GM12891 (cell line): ENCODE results near the gene ARHGAP21. TPM values are rescaled to one million over a fixed set of nuclear protein-coding genes. Genes with fewer than 3 reads are reported as not detected.
A peak's percentile ranks its signal among the peaks of the same experiment; 100 is the strongest.
"Not testable (repeated sequence)": the region's sequence is repeated elsewhere in the genome, so short reads cannot be mapped to it uniquely, and the experiment has no call there.

Source experiments
- DNase-seq: peaks from one replicate; pipeline ENCODE4 v3.0.0; 2011; ENCODE audit warnings: low spot score; ENCODE audit not compliant: insufficient read length
- FAIRE-seq: peaks from 2 replicates; lab custom pipeline; 2011; peaks lifted over from hg19 to GRCh38; lab: Jason Lieb, UNC
- PAX5 ChIP-seq: IDR thresholded peaks from 2 replicates; pipeline ENCODE4 v1.6.1; 2011; ENCODE audit warnings: low read length, moderate library complexity, mild to moderate bottlenecking; ENCODE audit not compliant: insufficient read depth, severe bottlenecking
- POLR2A ChIP-seq: IDR thresholded peaks from 2 replicates; pipeline ENCODE4 v1.6.1; 2011; ENCODE audit warnings: low read depth, low read length, control low read depth
- POLR2AphosphoS5 ChIP-seq: IDR thresholded peaks from 2 replicates; pipeline ENCODE4 v1.6.1; 2011; ENCODE audit warnings: low read depth, low read length, control low read depth
- POU2F2 ChIP-seq: IDR thresholded peaks from 2 replicates; pipeline ENCODE4 v1.6.1; 2011; ENCODE audit warnings: low read depth, mild to moderate bottlenecking, control low read depth, low read length, moderate library complexity
- SPI1 ChIP-seq: IDR thresholded peaks from 2 replicates; pipeline ENCODE4 v1.6.1; 2011; ENCODE audit warnings: low read depth, low read length, control low read depth
- TAF1 ChIP-seq: IDR thresholded peaks from 2 replicates; pipeline ENCODE4 v1.6.1; 2011; ENCODE audit warnings: low read depth, low read length, control low read depth
- polyA plus RNA-seq: library from polyadenylated mRNA; unstranded; fragments of >200 nt; gene quantifications from one replicate; pipeline ENCODE4 v1.2.1, GENCODE V29; 2012; ENCODE audit warnings: low read depth, missing spikeins, inconsistent platforms; ENCODE audit not compliant: missing spikeins

The ARHGAP21 gene
- polyA plus RNA-seq, result 7.2 TPM

DNA sequence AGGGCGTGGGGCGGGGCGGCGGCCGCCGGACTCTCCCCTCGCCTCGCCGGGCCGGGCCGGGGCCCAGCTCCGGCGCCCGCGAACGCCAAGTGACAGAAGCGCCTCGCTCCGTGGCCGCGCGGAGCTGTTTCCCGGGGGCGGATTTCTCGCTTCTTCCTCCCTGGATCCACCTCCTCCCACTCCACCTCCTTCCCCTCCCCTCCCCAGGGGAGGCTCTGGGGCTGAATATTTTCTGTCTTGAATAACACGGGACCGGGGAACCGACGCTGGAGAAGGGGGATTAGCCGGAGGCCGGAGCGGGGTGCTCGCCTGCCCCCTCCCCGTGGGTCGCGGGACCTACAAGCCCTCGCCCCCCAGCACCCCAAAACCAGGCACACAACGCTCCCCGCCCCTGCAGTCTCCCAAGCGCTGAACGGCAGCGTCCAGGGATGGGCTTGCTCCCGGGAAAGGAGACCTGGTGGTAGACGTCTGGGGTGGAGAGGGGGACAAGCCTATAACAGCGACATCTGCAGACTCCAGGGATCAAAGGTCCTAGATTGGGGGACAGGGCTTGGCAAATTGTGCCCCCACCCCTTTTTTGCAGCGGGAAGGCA is at the start of gene ARHGAP21:
TSS of gene ARHGAP21 (minus strand) at position 100 of the 593 bp plus-strand sequence. CDS start 1,988 bp downstream, outside the sequence.
- TF ChIP-seq TAF1 (no peak), SPI1 (no peak), POLR2A (no peak), POU2F2 (no peak), PAX5 (no peak), POLR2AphosphoS5 (no peak)
- DNase-seq (peak; percentile 39), FAIRE-seq (no peak)

DNA sequence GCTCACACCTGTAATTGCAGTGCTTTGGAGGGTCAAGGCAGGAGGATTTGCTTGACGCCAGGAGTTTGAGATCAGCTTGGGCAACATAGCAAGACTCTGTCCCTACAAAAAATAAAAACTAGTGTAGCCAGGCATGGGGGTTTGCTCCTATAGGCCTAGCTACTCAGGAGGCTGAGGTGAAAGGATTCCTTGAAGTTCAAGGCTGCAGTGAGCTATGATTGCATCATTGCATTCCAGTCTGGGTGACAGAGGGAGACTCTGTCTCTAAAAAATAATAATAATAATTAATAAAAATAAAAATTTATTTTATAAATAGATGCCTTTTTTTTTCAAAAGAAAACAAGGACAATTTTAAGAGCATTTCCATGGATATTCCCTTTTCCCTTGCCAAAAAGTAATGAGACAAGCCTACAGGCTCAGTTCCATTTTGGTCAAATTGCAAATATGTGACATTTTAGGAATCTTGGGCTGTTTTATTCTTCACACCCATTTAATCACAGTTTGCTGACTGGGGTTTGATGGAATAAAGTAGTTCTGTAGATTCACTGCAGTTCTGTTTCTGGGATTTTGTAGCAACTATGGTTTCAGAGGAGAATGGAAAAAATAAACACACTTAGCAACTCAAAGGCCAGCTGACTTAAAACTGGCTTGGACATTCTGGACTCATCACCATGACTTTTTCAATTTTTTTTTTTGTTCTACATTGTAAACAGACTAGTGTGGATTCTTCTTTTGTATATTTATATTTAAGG is 48.4 kb upstream of the ARHGAP21 start:
- DNase-seq (no peak), FAIRE-seq (no peak)
- no peak for TF ChIP-seq PAX5
- no peak for TF ChIP-seq TAF1
- no peak for TF ChIP-seq SPI1
- no peak for TF ChIP-seq POLR2AphosphoS5
- TF ChIP-seq POU2F2, result no peak
- TF ChIP-seq POLR2A, result no peak

DNA sequence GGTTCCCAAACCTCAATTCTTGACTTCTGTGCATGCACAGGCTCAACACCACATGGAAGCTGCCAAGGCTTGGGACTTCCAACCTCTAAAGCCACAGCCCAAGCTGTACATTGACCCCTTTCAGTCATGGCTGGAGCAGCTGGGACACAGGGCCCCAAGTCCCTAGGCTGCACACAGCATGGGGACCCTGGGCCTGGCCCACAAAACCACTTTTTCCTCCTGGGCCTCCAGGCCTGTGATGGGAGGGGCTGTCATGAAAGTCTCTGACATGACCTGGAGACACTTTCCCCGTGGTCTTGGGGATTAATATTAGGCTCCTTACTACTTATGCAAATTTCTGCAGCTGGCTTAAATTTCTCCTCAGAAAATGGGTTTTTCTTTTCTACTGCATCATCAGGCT is 41.3 kb upstream of the ARHGAP21 start:
- DNase-seq, FAIRE-seq: not testable (repeated sequence)

DNA sequence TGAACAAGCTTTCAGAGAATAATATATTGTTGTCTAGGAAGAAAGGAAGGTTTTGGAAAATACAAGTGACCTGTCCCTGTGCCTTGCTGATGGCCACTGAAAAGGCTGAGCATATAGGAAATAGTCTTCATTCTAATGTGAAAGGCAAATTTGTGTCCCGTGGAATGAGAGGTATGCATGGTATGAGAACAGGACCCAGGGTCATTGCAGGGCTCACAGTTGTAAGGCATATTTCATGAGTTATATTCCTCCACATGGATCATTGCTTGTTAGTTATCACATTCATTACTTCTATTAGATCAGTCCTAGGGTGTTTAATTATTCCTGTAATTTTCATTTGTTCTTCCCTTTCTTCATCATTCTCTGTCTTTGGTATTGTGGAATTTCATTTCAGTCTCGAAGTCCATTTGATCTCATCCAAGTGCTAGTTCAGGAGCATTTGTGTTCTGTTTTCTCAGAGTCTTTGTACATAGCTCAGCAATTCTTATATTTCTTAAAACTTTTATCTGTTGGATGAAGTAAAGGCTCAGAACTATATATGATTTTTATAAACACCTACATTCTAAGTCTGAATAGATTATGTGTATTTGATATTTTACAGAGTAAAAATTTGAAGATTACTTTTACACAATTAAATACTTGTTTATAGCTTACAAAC is 39.4 kb upstream of the ARHGAP21 start:
- no peak for FAIRE-seq
- TF ChIP-seq PAX5 (no peak), SPI1 (no peak), POU2F2 (no peak), TAF1 (no peak), POLR2AphosphoS5 (no peak), POLR2A (no peak)
- no peak for DNase-seq

DNA sequence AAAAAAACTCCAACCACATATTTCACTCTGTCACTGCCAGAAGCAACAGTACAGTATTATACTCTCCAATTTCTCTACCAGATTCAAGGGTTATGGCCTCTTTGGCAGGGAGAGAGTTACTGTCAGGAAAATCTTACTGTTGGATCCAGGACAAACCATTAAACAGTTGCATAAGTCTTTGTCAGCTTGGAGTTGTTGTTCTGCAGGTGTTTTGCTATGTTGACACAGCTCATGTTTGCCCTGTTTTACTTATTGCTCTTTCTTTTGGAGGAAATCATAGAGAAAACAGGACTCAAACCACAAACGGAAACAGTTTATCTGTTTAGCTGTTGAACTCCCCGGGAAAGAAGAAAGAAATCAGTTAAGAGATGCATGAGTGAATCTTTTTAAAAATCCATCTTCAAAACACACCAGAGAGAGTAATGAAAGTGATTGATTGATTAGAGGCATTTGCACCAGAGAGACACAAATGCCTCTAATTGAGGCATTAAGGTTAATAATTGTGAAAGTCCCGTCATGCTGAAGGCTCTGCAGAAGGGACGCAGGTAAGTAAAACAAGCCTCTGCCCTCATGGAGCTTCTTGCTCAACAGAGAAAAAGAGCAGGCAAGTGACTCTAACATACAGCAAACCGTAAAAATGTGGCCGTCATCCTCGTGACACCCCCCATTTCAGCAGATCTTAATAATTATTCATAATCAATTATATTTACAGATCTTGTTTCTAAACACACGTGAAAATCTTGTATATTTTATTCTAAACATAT is 38.7 kb upstream of the ARHGAP21 start:
- FAIRE-seq, result no peak
- DNase-seq, result no peak
- TF ChIP-seq PAX5, result no peak
- no peak for TF ChIP-seq TAF1
- TF ChIP-seq POLR2A, result no peak
- TF ChIP-seq POU2F2, result no peak
- no peak for TF ChIP-seq POLR2AphosphoS5
- no peak for TF ChIP-seq SPI1

DNA sequence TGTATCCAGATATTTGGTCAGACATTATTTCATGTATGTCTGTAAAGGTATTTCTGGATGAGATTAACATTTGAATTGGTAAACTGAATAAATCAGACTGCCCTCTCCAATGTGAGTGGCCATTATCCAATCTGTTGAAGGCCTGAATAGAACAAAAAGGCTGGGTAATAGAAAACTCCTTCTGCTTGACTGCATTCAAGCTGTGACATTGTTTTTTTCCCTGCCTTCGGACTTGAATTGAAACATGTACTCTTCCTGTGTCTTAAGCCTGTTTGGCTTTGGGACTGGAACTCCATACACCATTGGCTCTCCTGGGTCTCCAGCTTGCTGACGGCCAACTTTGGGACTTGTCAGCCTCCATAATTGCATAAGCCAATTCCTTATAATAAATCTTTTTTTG is 36.0 kb upstream of the ARHGAP21 start:
- TF ChIP-seq SPI1 (no peak), POU2F2 (no peak), POLR2AphosphoS5 (no peak), POLR2A (no peak), PAX5 (no peak), TAF1 (no peak)
- DNase-seq (no peak), FAIRE-seq (no peak)

DNA sequence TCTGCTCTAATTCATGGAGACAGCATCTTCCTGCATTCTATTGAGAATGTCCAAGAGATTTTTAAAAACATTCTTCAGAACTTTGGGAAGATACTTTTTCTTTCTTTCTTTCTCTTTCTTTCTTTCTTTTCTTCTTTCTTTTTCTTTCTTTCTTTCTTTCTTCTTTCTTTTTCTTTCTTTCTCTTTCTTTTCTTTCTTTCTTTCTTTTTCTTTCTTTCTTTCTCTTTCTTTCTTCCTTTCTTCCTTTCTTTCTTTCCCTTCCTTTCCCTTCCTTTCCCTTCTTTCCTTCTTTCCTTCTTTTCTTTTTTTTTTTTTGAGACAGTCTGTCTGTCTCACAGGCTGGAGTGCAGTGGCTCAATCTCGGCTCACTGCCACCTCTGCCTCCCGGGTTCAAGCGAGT is 34.6 kb upstream of the ARHGAP21 start:
- FAIRE-seq, DNase-seq: not testable (repeated sequence)

DNA sequence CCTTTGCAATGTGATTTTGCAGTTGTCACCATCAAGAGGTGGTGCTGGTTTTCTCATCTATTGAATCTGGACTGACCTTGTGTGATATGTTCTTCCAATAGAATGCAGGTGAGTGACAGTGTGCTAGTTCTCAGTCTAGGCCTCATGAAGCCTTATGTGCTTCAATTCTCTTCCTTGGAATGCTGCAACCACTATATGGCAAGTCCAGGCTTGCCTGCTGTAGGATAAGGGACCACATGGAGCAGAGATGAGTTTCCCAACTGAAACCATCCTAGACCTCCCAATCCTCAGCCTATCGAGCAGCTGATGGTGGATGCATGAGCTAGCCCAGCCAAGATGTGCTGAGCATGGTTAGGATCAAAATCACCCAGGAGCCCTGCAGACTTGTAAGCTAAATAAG is 32.6 kb upstream of the ARHGAP21 start:
- FAIRE-seq, result no peak
- no peak for DNase-seq
- TF ChIP-seq POLR2A (no peak), POLR2AphosphoS5 (no peak), POU2F2 (no peak), TAF1 (no peak), SPI1 (no peak), PAX5 (no peak)

DNA sequence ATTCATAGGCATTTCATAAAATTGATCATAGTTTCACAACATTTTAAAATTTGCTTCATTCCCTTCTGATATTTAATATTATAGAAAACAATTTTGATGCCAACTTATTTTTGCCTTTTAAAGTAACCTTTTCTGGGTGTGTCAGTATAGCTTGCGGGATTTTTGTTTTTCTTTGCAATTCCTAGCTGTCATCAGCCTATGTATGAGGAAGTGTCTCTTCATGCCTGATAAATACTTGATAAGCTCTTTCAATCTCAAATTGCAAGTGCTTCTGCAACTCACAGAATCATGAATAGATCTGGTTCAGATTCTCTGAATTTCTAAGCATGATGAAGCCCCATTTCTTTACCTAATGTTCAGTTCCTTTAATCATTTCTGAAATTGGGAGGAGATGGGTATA is 28.0 kb upstream of the ARHGAP21 start:
- DNase-seq, result no peak
- FAIRE-seq, result no peak
- TF ChIP-seq PAX5 (no peak), POU2F2 (no peak), POLR2AphosphoS5 (no peak), SPI1 (no peak), POLR2A (no peak), TAF1 (no peak)

DNA sequence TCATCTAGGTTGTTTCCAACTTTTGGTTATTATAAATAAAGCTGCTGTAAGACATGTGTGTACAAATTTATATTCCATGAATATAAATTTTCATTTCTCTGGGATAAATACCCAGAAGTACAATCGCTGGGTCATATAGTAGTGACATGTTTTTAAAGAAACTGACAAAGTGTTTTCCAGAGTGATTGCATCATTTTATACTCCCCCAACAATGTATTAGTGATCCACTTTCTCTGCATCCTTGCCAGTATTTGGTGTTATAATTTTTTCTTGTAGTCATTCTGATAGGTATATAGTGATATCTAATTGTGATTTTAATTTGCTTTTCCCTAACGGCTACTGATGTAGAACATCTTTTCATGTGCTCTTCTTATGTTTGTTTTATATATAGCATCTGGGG is 27.0 kb upstream of the ARHGAP21 start:
- DNase-seq, result no peak
- TF ChIP-seq POU2F2, result no peak
- FAIRE-seq, result no peak
